Type B pancreatic cell (in vitro differentiated cells): ENCODE results near the gene COL25A1. TPM values are rescaled to one million over a fixed set of nuclear protein-coding genes. Genes with fewer than 3 reads are reported as not detected.

Experiments used
- DNase-seq: peaks from one replicate; pipeline ENCODE4 v3.0.0; 2021; ENCODE audit warnings: mixed read lengths; ENCODE audit not compliant: unreplicated experiment; ENCODE audit errors: extremely low spot score
- H3K27ac Mint-ChIP-seq: 2 replicates; pipeline ENCODE4 v1.8.0; 2021; ENCODE audit warnings: mild to moderate bottlenecking, mixed read lengths
- H3K27me3 Mint-ChIP-seq: 2 replicates; pipeline ENCODE4 v1.8.0; 2021; ENCODE audit warnings: mixed read lengths
- H3K36me3 Mint-ChIP-seq: 2 replicates; pipeline ENCODE4 v1.8.0; 2021; ENCODE audit warnings: mixed read lengths
- H3K4me1 Mint-ChIP-seq: one replicate; pipeline ENCODE4 v1.8.0; 2021; ENCODE audit warnings: mixed read lengths; ENCODE audit not compliant: unreplicated experiment
- H3K4me3 Mint-ChIP-seq: 2 replicates; pipeline ENCODE4 v1.8.0; 2021; ENCODE audit warnings: mild to moderate bottlenecking, mixed read lengths
- H3K9me3 Mint-ChIP-seq: 2 replicates; pipeline ENCODE4 v1.8.0; 2021; ENCODE audit warnings: mixed read lengths
- total RNA-seq: library from RNA; stranded (reverse); gene quantifications from 2 replicates; pipeline ENCODE4 v1.2.1, GENCODE V29; 2021; ENCODE audit warnings: low replicate concordance
- TF ChIP-seq, protein P1 (sequence below): fragments of 200-600 bp; sonication (generic); conservative IDR thresholded peaks from 2 replicates; pipeline ENCODE4 v1.5.0; 2021; ENCODE audit warnings: antibody characterized with exemption, mild to moderate bottlenecking

Gene COL25A1
- total RNA-seq, 1 donor from 2014 or later, result 9.2 TPM

- Mint-ChIP-seq H3K9me3 (peaks cover 13% of the 10 kb centered on the region), H3K27me3 (peaks cover 4% of the 10 kb centered on the region), H3K36me3 (no peaks in the 10 kb centered on the region), H3K4me1 (peaks cover 7% of the 10 kb centered on the region), H3K27ac (no peak overlapping the region), H3K4me3 (no peak overlapping the region)
- no peak for DNase-seq
- TF ChIP-seq, protein P1, sequence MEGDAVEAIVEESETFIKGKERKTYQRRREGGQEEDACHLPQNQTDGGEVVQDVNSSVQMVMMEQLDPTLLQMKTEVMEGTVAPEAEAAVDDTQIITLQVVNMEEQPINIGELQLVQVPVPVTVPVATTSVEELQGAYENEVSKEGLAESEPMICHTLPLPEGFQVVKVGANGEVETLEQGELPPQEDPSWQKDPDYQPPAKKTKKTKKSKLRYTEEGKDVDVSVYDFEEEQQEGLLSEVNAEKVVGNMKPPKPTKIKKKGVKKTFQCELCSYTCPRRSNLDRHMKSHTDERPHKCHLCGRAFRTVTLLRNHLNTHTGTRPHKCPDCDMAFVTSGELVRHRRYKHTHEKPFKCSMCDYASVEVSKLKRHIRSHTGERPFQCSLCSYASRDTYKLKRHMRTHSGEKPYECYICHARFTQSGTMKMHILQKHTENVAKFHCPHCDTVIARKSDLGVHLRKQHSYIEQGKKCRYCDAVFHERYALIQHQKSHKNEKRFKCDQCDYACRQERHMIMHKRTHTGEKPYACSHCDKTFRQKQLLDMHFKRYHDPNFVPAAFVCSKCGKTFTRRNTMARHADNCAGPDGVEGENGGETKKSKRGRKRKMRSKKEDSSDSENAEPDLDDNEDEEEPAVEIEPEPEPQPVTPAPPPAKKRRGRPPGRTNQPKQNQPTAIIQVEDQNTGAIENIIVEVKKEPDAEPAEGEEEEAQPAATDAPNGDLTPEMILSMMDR, result no peak
These were observed 116.0 kb downstream of the COL25A1 start for GRCh38 chr4:109186458-109186945.

DNA sequence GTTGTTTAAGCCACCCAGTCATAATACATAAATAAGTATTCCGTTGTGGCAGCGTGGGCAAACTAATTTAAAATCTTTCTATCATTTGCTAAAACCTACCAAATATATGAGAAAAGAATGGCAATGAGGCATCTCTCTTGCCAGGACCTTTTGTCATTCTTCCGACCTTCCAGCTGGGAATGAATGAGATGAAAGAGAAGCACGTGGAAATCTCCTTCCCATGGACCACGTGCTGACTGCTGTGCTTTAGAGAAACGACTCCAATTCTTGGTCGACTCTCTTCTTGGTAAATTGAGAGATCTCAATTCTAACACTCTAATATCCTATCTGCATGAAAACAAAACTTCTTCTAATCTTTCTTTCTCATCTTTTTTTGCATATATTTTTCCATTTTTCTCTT is 116.5 kb downstream of the COL25A1 start:
- Mint-ChIP-seq H3K36me3 (no peaks in the 10 kb centered on the region), H3K4me3 (no peak overlapping the region), H3K9me3 (peaks cover 13% of the 10 kb centered on the region), H3K27ac (no peak overlapping the region), H3K4me1 (peaks cover 5% of the 10 kb centered on the region), H3K27me3 (peaks cover 4% of the 10 kb centered on the region)
- TF ChIP-seq, protein P1, result no peak
- DNase-seq, result no peak

DNA sequence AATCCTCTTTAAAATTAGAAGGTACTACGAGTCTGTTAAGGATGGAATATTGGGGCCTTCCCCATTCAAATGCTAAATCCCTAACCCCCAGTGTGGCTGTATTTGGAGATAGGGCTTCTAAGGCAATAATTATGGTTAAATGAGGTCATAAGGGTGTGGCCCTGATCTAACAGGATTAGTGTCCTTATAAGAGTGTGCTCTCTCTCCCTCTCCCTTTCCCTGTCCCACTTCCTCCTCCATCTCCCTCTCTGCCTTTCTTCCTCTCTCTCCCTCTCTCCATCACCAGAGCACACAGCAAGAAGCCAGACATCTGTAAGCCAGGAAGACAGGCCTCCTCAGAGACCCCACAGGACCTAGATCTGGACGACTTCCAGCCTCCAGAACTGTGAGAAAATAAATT is 116.9 kb downstream of the COL25A1 start:
- peaks cover 4% of the 10 kb centered on the region for H3K27me3 Mint-ChIP-seq
- no peak overlapping the region for H3K4me3 Mint-ChIP-seq
- DNase-seq, result no peak
- no peak overlapping the region for H3K27ac Mint-ChIP-seq
- H3K9me3 Mint-ChIP-seq, result peaks cover 13% of the 10 kb centered on the region
- peaks cover 3% of the 10 kb centered on the region for H3K4me1 Mint-ChIP-seq
- TF ChIP-seq, protein P1, result no peak
- H3K36me3 Mint-ChIP-seq, result no peaks in the 10 kb centered on the region

GRCh38 chr4:109184491-109184961 is 117.9 kb downstream of the COL25A1 start:
- Mint-ChIP-seq H3K27ac (no peak overlapping the region), H3K36me3 (no peaks in the 10 kb centered on the region), H3K27me3 (peaks cover 6% of the 10 kb centered on the region), H3K4me1 (peaks cover 3% of the 10 kb centered on the region), H3K9me3 (peaks cover 13% of the 10 kb centered on the region), H3K4me3 (no peak overlapping the region)
- TF ChIP-seq, protein P1, result no peak
- DNase-seq, result no peak

DNA sequence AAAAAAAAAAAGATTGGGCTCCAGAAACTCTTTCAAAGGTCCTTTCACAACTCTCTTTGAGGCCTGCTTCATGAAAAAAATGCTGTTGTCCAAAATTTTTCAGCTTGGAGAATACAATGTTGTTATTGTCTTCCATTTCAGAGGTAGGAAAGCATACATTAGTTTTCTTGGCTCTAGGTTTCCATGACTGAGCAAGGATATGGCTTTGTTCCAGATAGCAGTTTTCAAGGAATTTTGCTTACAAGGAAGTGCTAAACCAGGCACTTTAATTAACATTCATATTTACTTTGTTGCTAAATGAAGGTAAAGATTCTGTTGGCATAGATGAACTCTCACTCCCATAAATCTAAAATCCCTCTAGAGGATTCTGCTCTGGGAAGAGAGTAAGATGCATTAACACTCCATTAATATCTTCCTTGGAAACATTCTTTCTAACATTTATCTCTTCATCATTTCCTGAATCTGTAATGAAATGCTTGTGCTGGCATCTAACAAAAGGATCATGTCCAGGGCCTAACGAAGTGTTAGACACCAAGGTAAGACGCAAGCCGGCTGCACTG is 118.4 kb downstream of the COL25A1 start:
- Mint-ChIP-seq H3K4me1 (peaks cover 3% of the 10 kb centered on the region), H3K27ac (no peak overlapping the region), H3K27me3 (peaks cover 9% of the 10 kb centered on the region)

More for the DNA sequence above, 118.4 kb downstream of the COL25A1 start:
- H3K4me3 Mint-ChIP-seq, result no peak overlapping the region
- no peaks in the 10 kb centered on the region for H3K36me3 Mint-ChIP-seq
- TF ChIP-seq, protein P1, result no peak
- H3K9me3 Mint-ChIP-seq, result peaks cover 13% of the 10 kb centered on the region
- DNase-seq, result no peak
